Osteoblast (primary cell): ENCODE results near the gene ZNF256. TPM values are rescaled to one million over a fixed set of nuclear protein-coding genes. Genes with fewer than 3 reads are reported as not detected.

Experiments used
- DNase-seq: peaks from one replicate; pipeline ENCODE4 v3.0.0; 2011; ENCODE audit warnings: low spot score, mixed read lengths; ENCODE audit not compliant: insufficient read length; ENCODE audit errors: missing footprints
- H2AFZ ChIP-seq: 2 replicates; pipeline ENCODE4 v1.6.0; 2011; ENCODE audit warnings: mild to moderate bottlenecking, low read length
- H3K27ac ChIP-seq: 2 replicates; pipeline ENCODE4 v1.5.1; 2011; ENCODE audit warnings: mild to moderate bottlenecking, low read depth, low read length, moderate library complexity
- H3K27me3 ChIP-seq: 2 replicates; pipeline ENCODE4 v1.6.0; 2012; ENCODE audit warnings: mild to moderate bottlenecking, control low read depth, inconsistent platforms, low read length, moderate library complexity; ENCODE audit not compliant: insufficient read depth
- H3K36me3 ChIP-seq: 2 replicates; pipeline ENCODE4 v1.5.1; 2011; ENCODE audit warnings: mild to moderate bottlenecking, low read length, control low read depth, moderate library complexity; ENCODE audit not compliant: insufficient read depth
- H3K4me1 ChIP-seq: 2 replicates; pipeline ENCODE4 v1.5.1; 2011; ENCODE audit warnings: mild to moderate bottlenecking, low read length, control low read depth, moderate library complexity; ENCODE audit not compliant: insufficient read depth
- H3K4me2 ChIP-seq: 2 replicates; pipeline ENCODE4 v1.6.0; 2011; ENCODE audit warnings: mild to moderate bottlenecking, low read length; ENCODE audit not compliant: insufficient read depth
- H3K4me3 ChIP-seq: fragments of 200-600 bp; sonication (generic); 3 replicates; pipeline ENCODE4 v1.5.1; 2012; ENCODE audit warnings: mild to moderate bottlenecking, low read length, inconsistent platforms; ENCODE audit not compliant: insufficient read depth
- H3K79me2 ChIP-seq: 2 replicates; pipeline ENCODE4 v1.6.0; 2012; ENCODE audit warnings: mild to moderate bottlenecking, low read length, control low read depth, inconsistent platforms; ENCODE audit not compliant: insufficient read depth
- H3K9me3 ChIP-seq: 2 replicates; pipeline ENCODE4 v1.5.1; 2011; ENCODE audit warnings: low read depth, low read length, control low read depth
- H4K20me1 ChIP-seq: 2 replicates; pipeline ENCODE4 v1.6.0; 2012; ENCODE audit warnings: mild to moderate bottlenecking, low read length, control low read depth; ENCODE audit not compliant: insufficient read depth
- total RNA-seq: library from RNA; depleted of rRNA; stranded (reverse); fragments of >200 nt; gene quantifications from 2 replicates; pipeline ENCODE4 v1.2.3, GENCODE V29; 2012
- TF ChIP-seq, protein P1 (sequence below): IDR thresholded peaks from 2 replicates; pipeline ENCODE4 v1.5.1; 2011; ENCODE audit warnings: mild to moderate bottlenecking, low read depth, low read length, moderate library complexity; ENCODE audit errors: extremely low read depth

Gene ZNF256
- total RNA-seq, 1 donor: 5.8 TPM

DNA sequence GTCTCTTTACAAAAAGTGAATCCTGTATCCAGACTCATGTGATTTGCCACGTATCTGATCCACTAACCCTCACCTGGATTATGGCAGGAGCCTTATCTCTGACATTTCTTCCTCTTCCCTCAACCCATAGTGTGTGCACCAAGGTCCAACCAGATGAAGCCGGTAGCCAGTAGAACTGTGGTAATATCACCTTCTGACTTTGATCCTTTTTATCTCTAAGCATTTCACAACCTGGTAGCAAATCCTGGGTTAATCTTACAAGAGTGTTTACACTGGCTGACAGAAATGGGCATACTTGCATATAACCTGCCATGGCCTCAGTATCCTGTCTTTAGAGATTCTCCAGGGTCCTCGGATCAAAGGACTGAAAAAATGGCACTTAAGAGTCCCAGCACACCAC lies 33.0 kb downstream of the ZNF256 start:
- peaks cover 22% of the 10 kb centered on the region for H3K36me3 ChIP-seq
- H3K27ac ChIP-seq: no peak overlapping the region
- H3K79me2 ChIP-seq: peaks cover 44% of the 10 kb centered on the region

DNA sequence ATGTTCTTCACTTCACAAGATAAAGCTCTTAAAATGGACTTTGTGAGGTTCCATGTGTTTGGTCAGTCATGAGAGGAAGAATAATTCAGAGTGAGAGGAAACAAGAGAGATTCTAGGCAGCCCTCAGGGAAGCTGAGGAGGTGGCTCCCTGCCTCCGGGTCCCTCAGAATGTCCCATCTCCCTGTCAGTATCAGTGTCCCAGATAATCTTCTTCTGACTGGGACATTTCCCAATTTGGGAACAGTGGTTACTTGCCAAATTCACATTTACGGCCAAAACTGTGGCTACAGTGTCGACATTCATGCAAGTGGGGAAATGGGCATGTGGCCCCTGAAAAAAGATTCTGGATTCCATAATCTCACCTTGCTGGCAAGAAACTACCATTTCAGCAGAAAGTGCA lies 40.1 kb downstream of the ZNF256 start:
- Histone ChIP-seq H3K9me3 (peaks cover 6% of the 10 kb centered on the region), H3K4me1 (no peaks in the 10 kb centered on the region), H4K20me1 (peaks cover 5% of the 10 kb centered on the region), H3K27me3 (no peaks in the 10 kb centered on the region), H3K4me3 (no peak overlapping the region), H3K36me3 (peaks cover 26% of the 10 kb centered on the region), H3K79me2 (peaks cover 10% of the 10 kb centered on the region), H3K4me2 (no peak overlapping the region), H2AFZ (no peak overlapping the region), H3K27ac (no peak overlapping the region)
- TF ChIP-seq, protein P1, sequence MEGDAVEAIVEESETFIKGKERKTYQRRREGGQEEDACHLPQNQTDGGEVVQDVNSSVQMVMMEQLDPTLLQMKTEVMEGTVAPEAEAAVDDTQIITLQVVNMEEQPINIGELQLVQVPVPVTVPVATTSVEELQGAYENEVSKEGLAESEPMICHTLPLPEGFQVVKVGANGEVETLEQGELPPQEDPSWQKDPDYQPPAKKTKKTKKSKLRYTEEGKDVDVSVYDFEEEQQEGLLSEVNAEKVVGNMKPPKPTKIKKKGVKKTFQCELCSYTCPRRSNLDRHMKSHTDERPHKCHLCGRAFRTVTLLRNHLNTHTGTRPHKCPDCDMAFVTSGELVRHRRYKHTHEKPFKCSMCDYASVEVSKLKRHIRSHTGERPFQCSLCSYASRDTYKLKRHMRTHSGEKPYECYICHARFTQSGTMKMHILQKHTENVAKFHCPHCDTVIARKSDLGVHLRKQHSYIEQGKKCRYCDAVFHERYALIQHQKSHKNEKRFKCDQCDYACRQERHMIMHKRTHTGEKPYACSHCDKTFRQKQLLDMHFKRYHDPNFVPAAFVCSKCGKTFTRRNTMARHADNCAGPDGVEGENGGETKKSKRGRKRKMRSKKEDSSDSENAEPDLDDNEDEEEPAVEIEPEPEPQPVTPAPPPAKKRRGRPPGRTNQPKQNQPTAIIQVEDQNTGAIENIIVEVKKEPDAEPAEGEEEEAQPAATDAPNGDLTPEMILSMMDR: no peak
- no peak for DNase-seq

More for the DNA sequence above, 33.0 kb downstream of the ZNF256 start:
- Histone ChIP-seq H3K4me2 (no peak overlapping the region), H3K4me3 (no peak overlapping the region), H3K4me1 (peaks cover 9% of the 10 kb centered on the region), H3K27me3 (no peaks in the 10 kb centered on the region), H4K20me1 (peaks cover 5% of the 10 kb centered on the region), H2AFZ (no peak overlapping the region), H3K9me3 (no peaks in the 10 kb centered on the region)
- TF ChIP-seq, protein P1: no peak
- DNase-seq: no peak

DNA sequence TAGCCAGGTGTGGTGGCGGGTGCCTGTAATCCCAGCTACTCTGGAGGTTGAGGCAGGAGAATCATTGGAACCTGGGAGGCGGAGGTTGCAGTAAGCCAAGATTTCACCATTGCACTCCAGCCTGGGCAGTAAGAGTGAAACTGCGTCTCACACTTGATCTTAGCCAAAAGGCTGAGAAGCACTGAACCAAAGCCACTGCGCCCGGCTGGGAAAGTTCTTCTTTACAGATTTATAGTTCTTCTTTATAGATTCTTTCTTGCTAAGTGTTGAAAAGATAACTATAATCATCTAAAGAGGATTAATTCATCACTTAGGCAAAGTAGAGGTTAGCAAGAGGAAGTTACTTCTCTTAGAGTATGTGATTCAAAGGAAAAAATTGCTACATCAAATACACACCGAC lies 42.2 kb downstream of the ZNF256 start:
- Histone ChIP-seq H3K4me1 (no peaks in the 10 kb centered on the region), H3K79me2 (no peaks in the 10 kb centered on the region), H3K9me3 (peaks cover 6% of the 10 kb centered on the region), H3K27ac (no peak overlapping the region), H2AFZ (no peak overlapping the region), H3K36me3 (peaks cover 12% of the 10 kb centered on the region), H3K27me3 (no peaks in the 10 kb centered on the region), H3K4me3 (no peak overlapping the region), H4K20me1 (peaks cover 5% of the 10 kb centered on the region), H3K4me2 (no peak overlapping the region)
- TF ChIP-seq, protein P1: no peak
- DNase-seq: no peak

DNA sequence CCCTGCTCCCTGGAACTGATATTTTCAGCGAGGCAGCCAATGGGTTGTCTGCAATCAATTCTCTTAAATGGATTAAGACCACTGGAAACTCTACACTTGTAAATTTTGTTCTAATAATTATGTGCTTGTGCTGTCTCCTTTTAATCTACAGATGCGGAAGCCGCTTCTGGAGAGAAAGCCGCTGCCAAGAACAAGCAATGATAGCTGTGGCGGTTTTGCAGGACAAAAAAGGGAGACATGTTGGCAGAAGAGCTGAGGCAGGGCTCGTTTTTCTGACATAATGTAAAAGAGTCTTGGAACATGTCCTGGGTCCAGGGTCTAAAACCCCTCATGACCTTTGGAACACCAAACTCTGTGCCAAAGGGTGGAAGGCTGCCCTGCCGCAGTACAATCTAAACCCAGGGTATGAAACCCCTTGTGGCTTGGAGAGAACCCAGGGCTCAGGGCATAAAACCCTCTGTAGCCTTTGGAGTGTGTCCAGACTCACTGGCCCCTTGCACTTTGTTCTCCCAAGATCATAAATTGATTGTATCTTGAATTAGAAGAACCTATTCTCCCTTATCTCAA lies 43.8 kb downstream of the ZNF256 start:
- H2AFZ ChIP-seq: no peak overlapping the region
- H3K27me3 ChIP-seq: no peaks in the 10 kb centered on the region
- H3K27ac ChIP-seq: no peak overlapping the region
- no peaks in the 10 kb centered on the region for H3K79me2 ChIP-seq
- H4K20me1 ChIP-seq: peaks cover 5% of the 10 kb centered on the region
- TF ChIP-seq, protein P1: no peak
- DNase-seq: no peak
- H3K4me2 ChIP-seq: peak overlapping the region; percentile 36
- no peak overlapping the region for H3K4me3 ChIP-seq
- no peaks in the 10 kb centered on the region for H3K4me1 ChIP-seq
- H3K36me3 ChIP-seq: peaks cover 7% of the 10 kb centered on the region
- H3K9me3 ChIP-seq: peaks cover 4% of the 10 kb centered on the region
